Hematopoietic multipotent progenitor cell treated with erythropoietin and hydrocortisone succinate and interleukin-3 and kit ligand, for 8 days (in vitro differentiated cells): ENCODE measurements around the gene RIMBP2.
"Not testable (repeated sequence)": the region's sequence is repeated elsewhere in the genome, so short reads cannot be mapped to it uniquely, and the experiment has no call there.

Experiments used
- DNase-seq: peaks from one replicate; pipeline ENCODE4 v3.0.0-alpha.2; 2015

Gene RIMBP2

GRCh38 chr12:130715998-130716968 is at the start of gene RIMBP2:
Gene RIMBP2 (minus strand): TSS chr12:130716299. CDS start chr12:130479013, 237,286 bp downstream.
- DNase-seq, result no peak

- DNase-seq, result peak; percentile 20
These were observed 49.1 kb upstream of the RIMBP2 start for GRCh38 chr12:130765186-130765659.

GRCh38 chr12:130764475-130765185 is 48.5 kb upstream of the RIMBP2 start:
- DNase-seq, result peak; percentile 32

GRCh38 chr12:130764073-130764472 is 48.0 kb upstream of the RIMBP2 start:
- DNase-seq, result peak; percentile 21

- no peak for DNase-seq
These were observed 46.2 kb upstream of the RIMBP2 start for GRCh38 chr12:130762319-130762675.

GRCh38 chr12:130761537-130762318 is 45.6 kb upstream of the RIMBP2 start:
- peak; percentile 48 for DNase-seq

GRCh38 chr12:130754234-130754901 is 38.3 kb upstream of the RIMBP2 start:
- DNase-seq, result no peak

GRCh38 chr12:130752692-130753230 is 36.7 kb upstream of the RIMBP2 start:
- no peak for DNase-seq

GRCh38 chr12:130752037-130752436 is 35.9 kb upstream of the RIMBP2 start:
- DNase-seq, result not testable (repeated sequence)

- DNase-seq, result no peak
These were observed 32.7 kb upstream of the RIMBP2 start for GRCh38 chr12:130748786-130749185.

GRCh38 chr12:130747867-130748740 is 32.0 kb upstream of the RIMBP2 start:
- peak; percentile 71 for DNase-seq

- DNase-seq, result no peak
These were observed 30.4 kb upstream of the RIMBP2 start for GRCh38 chr12:130746546-130746945.

- no peak for DNase-seq
These were observed 29.8 kb upstream of the RIMBP2 start for GRCh38 chr12:130745921-130746320.

- no peak for DNase-seq
These were observed 28.2 kb upstream of the RIMBP2 start for GRCh38 chr12:130744274-130744673.

GRCh38 chr12:130743606-130744005 is 27.5 kb upstream of the RIMBP2 start:
- no peak for DNase-seq

- DNase-seq, result no peak
These were observed 27.1 kb upstream of the RIMBP2 start for GRCh38 chr12:130743176-130743575.

- DNase-seq, result no peak
These were observed 26.6 kb upstream of the RIMBP2 start for GRCh38 chr12:130742716-130743115.

- DNase-seq, result no peak
These were observed 26.0 kb upstream of the RIMBP2 start for GRCh38 chr12:130742112-130742511.

- DNase-seq, result no peak
These were observed 23.5 kb upstream of the RIMBP2 start for GRCh38 chr12:130739571-130739970.

GRCh38 chr12:130738403-130738802 is 22.3 kb upstream of the RIMBP2 start:
- DNase-seq, result not testable (repeated sequence)

- no peak for DNase-seq
These were observed 21.6 kb upstream of the RIMBP2 start for GRCh38 chr12:130737731-130738130.
